Esophagus muscularis mucosa (tissue), 4 donors: Measurements from ENCODE around the gene TEX261. TPM values are rescaled to one million over a fixed set of nuclear protein-coding genes. Genes with fewer than 3 reads are reported as not detected.
"Not testable (repeated sequence)": the region's sequence is repeated elsewhere in the genome, so short reads cannot be mapped to it uniquely, and the experiment has no call there.

Source experiments
- DNase-seq: peaks from one replicate; pipeline ENCODE4 v3.0.0-alpha.2; 2017; ENCODE audit errors: extremely low spot score
- H3K27ac ChIP-seq, 4 donors: fragments of 200-600 bp; sonication (generic); replicated peaks in 1 of 4; 1 replicate in 3 of 4; 2 replicates in 1 of 4; pipeline ENCODE4 v1.5.1; 2016 to 2019; ENCODE audit warnings: mild to moderate bottlenecking in 1 of 4
- H3K27me3 ChIP-seq, 4 donors: fragments of 200-600 bp; sonication (generic); one replicate each; pipeline versions ENCODE4 v1.5.1 to v1.6.0; 2016 to 2019
- H3K36me3 ChIP-seq, 4 donors: fragments of 200-600 bp; sonication (generic); one replicate each; pipeline ENCODE4 v1.5.1; 2016 to 2019
- H3K4me1 ChIP-seq, 4 donors: fragments of 200-600 bp; sonication (generic); one replicate each; pipeline ENCODE4 v1.5.1; 2016 to 2019
- H3K4me3 ChIP-seq, 4 donors: fragments of 200-600 bp; sonication (generic); 1 replicate in 2 of 4; 2 replicates in 2 of 4; pipeline ENCODE4 v1.5.1; 2016 to 2019; ENCODE audit warnings: mild to moderate bottlenecking in 4 of 4, moderate library complexity in 1 of 4
- H3K9me3 ChIP-seq, 4 donors: fragments of 200-600 bp; sonication (generic); 1 replicate in 3 of 4; 2 replicates in 1 of 4; pipeline ENCODE4 v1.5.1; 2016 to 2019
- EP300 ChIP-seq: sonication (generic); formaldehyde crosslinking; IDR thresholded peaks from one replicate; pipeline ENCODE4 v1.6.1; 2017; ENCODE audit warnings: antibody characterized with exemption
- POLR2A ChIP-seq: fragments of 450-650 bp; IDR thresholded peaks from one replicate; pipeline ENCODE4 v1.6.1; 2017; ENCODE audit warnings: antibody characterized with exemption, moderate library complexity, mild to moderate bottlenecking, low read depth
- POLR2AphosphoS5 ChIP-seq, 2 donors: sonication (generic); formaldehyde crosslinking; IDR thresholded peaks; one replicate each; pipeline ENCODE4 v1.6.1; 2017; ENCODE audit warnings: antibody characterized with exemption in 2 of 2
- WGBS: methylation state at CpG from one replicate; pipeline ENCODE4 v1.1.5; 2018; 5-methylcytosine and 5-hydroxymethylcytosine counted together
- intact Hi-C: fragments of 100-400 bp; cut with DNase I; formaldehyde crosslinking; loops from one replicate; pipeline ENCODE4 v1.15.1; 2023
- total RNA-seq, 4 donors: library from RNA; depleted of rRNA; stranded (reverse); fragments of >200 nt; gene quantifications; one replicate each; pipeline versions ENCODE4 v1.1.0 to v1.2.1, GENCODE V29; 2016
- TF ChIP-seq, protein P1 (sequence below), 3 experiments: fragments of 200-600 bp in 2 of 3; fragments of 450-650 bp in 1 of 3; sonication (generic) in 2 of 3; IDR thresholded peaks; one replicate each; pipeline ENCODE4 v1.5.1; 2017 to 2019; ENCODE audit warnings: antibody characterized with exemption in 3 of 3, mild to moderate bottlenecking in 2 of 3, moderate library complexity in 1 of 3

The TEX261 gene
- total RNA-seq, 4 donors from 2014 or later = 21.6 to 37.7 (median 33.3) TPM

DNA sequence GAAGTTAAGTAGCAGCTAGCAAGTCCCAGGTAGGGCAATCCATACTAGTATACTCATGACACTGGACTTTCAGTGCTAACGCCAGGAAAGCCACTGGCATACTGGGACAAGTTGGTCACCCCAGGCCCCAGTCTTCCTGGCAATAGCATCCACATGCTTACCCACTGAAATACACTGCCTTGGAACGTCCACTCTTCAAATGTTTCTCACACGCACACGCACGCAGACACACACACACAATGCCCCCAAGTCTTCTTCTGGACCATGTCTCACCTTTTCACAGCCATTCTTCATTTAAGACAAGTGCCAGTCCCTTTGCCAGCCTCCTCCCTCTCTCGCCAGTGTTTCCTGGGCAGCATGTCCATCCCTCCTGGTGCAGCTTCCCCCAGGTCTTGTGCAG is 8.7 kb upstream of the TEX261 start:
- 81% methylated on average over 6 of the region's 6 CpGs for WGBS
- peaks cover 0 to 20% (median 0%) of the 10 kb centered on the region in 4 donors for H3K27me3 ChIP-seq
- H3K9me3 ChIP-seq = no peaks in the 10 kb centered on the region
- no peak for TF ChIP-seq POLR2A
- no peak for TF ChIP-seq EP300
- TF ChIP-seq, protein P1, sequence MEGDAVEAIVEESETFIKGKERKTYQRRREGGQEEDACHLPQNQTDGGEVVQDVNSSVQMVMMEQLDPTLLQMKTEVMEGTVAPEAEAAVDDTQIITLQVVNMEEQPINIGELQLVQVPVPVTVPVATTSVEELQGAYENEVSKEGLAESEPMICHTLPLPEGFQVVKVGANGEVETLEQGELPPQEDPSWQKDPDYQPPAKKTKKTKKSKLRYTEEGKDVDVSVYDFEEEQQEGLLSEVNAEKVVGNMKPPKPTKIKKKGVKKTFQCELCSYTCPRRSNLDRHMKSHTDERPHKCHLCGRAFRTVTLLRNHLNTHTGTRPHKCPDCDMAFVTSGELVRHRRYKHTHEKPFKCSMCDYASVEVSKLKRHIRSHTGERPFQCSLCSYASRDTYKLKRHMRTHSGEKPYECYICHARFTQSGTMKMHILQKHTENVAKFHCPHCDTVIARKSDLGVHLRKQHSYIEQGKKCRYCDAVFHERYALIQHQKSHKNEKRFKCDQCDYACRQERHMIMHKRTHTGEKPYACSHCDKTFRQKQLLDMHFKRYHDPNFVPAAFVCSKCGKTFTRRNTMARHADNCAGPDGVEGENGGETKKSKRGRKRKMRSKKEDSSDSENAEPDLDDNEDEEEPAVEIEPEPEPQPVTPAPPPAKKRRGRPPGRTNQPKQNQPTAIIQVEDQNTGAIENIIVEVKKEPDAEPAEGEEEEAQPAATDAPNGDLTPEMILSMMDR (IDR thresholded peaks at IDR 0.05) = no peak
- no peak for TF ChIP-seq POLR2AphosphoS5 (IDR thresholded peaks at IDR 0.05)
- no peak overlapping the region for H3K4me3 ChIP-seq
- H3K36me3 ChIP-seq = no peaks in the 10 kb centered on the region
- H3K27ac ChIP-seq = no peak overlapping the region
- no peak for DNase-seq
- intact Hi-C loops = no loop called here
- H3K4me1 ChIP-seq = peaks cover 3 to 10% (median 10%) of the 10 kb centered on the region in 4 donors

DNA sequence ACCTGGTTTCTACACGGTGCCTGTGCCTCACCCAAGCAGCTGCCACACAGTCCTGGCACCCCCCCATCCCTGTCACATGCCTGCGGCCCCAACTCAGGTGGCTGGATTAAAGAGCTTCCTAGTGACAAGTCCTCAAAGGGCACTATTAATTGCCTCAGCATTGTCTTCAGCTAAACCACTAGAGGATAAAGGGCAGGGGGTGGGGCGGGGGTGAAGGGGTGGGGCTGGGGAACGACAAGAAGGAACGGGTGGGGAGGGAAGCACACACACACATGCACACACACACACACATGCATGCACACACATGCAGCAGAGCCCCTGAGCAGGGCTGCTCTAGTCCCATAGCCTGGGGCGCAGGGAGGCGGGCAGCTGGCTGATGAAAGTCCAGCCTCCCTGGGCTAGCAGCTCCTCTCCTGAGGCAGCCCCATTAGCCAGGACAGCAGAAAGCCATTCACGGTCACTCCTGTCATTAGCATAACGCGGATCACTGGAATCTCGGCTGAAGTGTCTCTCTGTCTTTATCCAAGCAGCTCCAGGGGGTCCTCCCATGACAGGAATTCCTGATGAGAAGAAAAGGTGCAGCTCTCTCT is 7.4 kb upstream of the TEX261 start:
- Histone ChIP-seq H3K9me3 (no peaks in the 10 kb centered on the region), H3K4me3 (no peak overlapping the region), H3K36me3 (no peaks in the 10 kb centered on the region), H3K4me1 (peaks cover 3 to 10% (median 10%) of the 10 kb centered on the region in 4 donors), H3K27me3 (peaks cover 0 to 15% (median 0%) of the 10 kb centered on the region in 4 donors), H3K27ac (no peak overlapping the region)
- no peak for DNase-seq
- intact Hi-C loops = loop anchor here (2.0 kb wide), 1 partner anchor 37 kb away; no protein-coding TSS in a partner anchor
- 43% methylated on average over 11 of the region's 11 CpGs for WGBS
- TF ChIP-seq POLR2AphosphoS5 (IDR thresholded peaks at IDR 0.05) (no peak), POLR2A (no peak), EP300 (no peak)
- TF ChIP-seq, protein P1 (IDR thresholded peaks at IDR 0.05) = no peak

DNA sequence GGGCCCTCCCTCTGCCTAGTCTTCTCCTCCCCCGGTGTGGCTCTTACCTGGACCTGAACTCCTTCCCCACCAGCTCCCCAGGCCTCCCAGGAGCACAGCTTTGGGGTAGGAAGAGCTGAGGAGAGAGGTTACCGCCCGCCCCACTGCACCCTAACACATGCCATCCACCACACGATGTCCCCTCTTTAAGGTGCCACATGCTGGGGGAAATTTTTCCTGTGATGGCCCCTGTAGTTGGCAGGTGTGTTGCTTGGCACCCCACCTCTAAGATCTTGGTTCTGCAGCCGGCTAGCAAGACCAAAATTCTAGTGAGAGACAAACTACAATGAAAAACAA is 6.9 kb upstream of the TEX261 start:
- Histone ChIP-seq H3K9me3 (no peaks in the 10 kb centered on the region), H3K27ac (no peak overlapping the region), H3K27me3 (peaks cover 0 to 10% (median 0%) of the 10 kb centered on the region in 4 donors), H3K4me3 (no peak overlapping the region), H3K36me3 (no peaks in the 10 kb centered on the region), H3K4me1 (peaks cover 3 to 10% (median 10%) of the 10 kb centered on the region in 4 donors)
- TF ChIP-seq, protein P1 (IDR thresholded peaks at IDR 0.05) = no peak
- TF ChIP-seq POLR2A (no peak), EP300 (no peak), POLR2AphosphoS5 (IDR thresholded peaks at IDR 0.05) (no peak)
- DNase-seq = no peak
- intact Hi-C loops = loop anchor here (2.0 kb wide), 1 partner anchor 37 kb away; no protein-coding TSS in a partner anchor
- 84% methylated on average over 4 of the region's 5 CpGs for WGBS

DNA sequence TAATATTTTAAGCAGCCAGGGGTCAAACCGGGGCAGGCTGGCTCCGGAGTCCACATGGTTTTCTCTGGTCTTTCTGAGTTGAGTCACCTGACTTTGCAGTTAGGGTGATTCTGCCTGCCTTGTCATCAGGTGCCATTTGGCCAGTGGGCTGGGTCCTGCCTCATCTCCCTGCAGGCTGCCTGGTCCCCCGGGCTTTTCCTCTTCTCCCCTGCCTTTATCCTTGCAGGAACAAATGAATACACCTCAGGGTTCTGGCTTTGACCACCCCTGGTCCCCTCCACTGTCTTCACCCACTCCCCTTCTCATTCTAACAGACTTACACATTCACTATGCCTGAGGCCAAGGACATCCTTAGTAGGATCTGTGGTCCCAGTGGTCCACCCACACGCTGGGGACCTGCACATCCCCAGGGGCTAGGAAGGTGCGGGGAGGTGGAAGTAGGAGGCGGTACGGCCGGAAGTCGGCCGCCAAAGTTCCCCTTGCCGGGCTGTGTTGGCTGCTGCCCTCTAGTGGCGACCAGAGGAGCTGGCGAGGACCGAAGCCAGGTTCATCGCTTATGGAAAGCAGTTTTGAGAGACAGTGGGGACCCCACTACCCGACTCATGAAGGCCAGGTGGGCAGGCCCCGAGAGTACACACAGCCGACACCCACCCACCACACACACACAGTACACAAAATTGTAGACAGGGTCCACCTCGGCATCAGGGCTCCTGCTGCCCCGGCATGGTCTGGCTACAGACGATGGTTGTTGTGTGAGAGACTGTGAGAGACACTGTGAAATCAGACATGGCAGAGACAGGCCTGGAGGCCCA is 6.3 kb upstream of the TEX261 start:
- H3K9me3 ChIP-seq = no peaks in the 10 kb centered on the region
- no peaks in the 10 kb centered on the region for H3K36me3 ChIP-seq
- H3K27ac ChIP-seq = no peak overlapping the region
- H3K4me1 ChIP-seq = peaks cover 3 to 10% (median 10%) of the 10 kb centered on the region in 4 donors
- intact Hi-C loops = loop anchor here (2.0 kb wide), 1 partner anchor 36 kb away; no protein-coding TSS in a partner anchor
- 39% methylated on average over 12 of the region's 21 CpGs for WGBS
- H3K4me3 ChIP-seq = peak overlapping the region; percentile 28 to 37 (median 30)
- TF ChIP-seq, protein P1 (IDR thresholded peaks at IDR 0.05) = peak; percentile 84 to 97 (median 88)
- TF ChIP-seq POLR2A (no peak), POLR2AphosphoS5 (IDR thresholded peaks at IDR 0.05) (peak in 1 of 2 donors; percentile 59)
- no peak for DNase-seq
- peaks cover 0 to 10% (median 0%) of the 10 kb centered on the region in 4 donors for H3K27me3 ChIP-seq

DNA sequence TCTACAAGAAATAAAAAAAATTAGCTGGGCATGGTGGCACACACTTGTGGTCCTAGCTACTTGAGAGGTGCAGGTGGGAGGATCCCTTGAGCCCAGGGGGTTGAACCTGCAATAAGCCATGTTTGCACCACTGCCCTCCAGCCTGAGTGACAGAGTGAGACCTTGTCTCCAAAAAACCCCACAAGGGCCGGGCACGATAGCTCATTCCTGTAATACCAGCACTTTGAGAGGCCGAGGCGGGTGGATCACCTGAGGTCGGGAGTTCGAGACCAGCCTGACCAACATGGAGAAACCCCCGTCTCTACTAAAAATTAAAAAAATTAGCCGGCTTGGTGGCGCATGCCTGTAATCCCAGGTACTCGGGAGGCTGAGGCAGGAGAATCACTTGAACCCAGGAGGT is 5.3 kb upstream of the TEX261 start:
- H3K36me3 ChIP-seq, DNase-seq, H3K9me3 ChIP-seq, H3K4me3 ChIP-seq, H3K27ac ChIP-seq: not testable (repeated sequence)
- intact Hi-C loops = loop anchor here (2.0 kb wide), 1 partner anchor 35 kb away; no protein-coding TSS in a partner anchor
- WGBS = 96% methylated on average over 8 of the region's 10 CpGs
- H3K27me3 ChIP-seq = peaks cover 0 to 10% (median 0%) of the 10 kb centered on the region in 4 donors
- peaks cover 7 to 19% (median 17%) of the 10 kb centered on the region in 4 donors for H3K4me1 ChIP-seq
